GM19023 (cell line): ENCODE measurements around the gene PTPRG.

ENCODE experiments used
- ATAC-seq: cut with Tn5 transposase; IDR thresholded peaks from one replicate; pipeline ENCODE4 v1.9.1; 2021; ENCODE audit warnings: mild to moderate bottlenecking, moderate library complexity; ENCODE audit not compliant: unreplicated experiment

PTPRG gene

DNA sequence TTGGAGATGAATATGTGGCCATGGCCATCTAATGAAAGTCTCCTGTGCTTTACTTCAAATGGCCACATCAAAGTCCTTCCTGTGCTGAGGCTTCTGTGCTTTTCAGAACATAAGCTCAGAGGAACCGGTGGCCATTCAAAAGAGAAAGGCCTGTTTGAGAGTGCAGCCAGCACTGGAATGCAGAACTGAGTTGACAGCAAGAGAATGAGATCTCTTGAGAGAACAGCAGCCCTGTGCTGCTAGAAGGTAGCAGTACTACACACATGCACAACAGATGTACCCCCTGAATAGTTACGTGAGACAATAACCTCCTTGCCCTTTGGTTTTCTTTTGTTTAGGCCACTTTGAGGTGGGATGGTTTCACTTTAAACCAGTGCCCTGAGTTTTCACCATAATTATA lies 292.5 kb downstream of the PTPRG start:
- no peak for ATAC-seq

DNA sequence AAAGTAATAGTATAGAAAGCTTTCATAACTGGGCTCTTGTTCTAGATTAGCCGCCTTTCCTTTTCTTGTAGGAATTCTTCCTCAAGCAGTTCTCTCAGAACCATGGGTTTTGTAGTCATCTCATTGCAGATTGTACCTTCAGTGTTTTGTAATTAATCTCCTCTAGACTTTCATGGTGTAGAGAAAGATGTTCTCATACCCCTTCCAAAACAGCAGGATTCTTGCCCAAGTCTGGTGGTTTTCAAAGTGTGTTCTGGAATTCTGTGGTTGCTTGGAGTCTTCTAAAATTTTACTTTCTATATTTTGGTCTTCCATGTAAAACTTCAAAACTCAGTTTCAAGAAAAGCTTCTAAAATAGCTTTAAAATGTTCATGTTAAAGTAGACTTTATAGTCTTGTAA lies 293.8 kb downstream of the PTPRG start:
- no peak for ATAC-seq

DNA sequence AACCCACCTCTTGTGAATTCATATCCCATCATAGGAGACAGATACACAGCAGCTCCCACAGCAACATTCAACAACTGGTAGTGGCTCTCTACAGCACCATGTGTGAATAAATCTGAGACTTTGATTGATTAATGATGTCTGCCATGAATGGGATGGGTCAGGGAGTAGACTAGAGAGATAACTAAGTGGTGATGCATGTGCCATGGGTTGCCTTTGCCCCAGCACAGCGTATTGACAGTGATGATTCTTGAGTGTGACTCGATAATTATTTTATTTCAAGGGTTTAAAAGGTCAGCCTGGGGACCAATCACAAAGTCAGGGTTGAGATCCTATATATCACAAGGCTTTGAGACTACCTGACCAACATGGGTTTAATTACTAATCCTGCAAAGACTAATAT lies 295.9 kb downstream of the PTPRG start:
- ATAC-seq = no peak

DNA sequence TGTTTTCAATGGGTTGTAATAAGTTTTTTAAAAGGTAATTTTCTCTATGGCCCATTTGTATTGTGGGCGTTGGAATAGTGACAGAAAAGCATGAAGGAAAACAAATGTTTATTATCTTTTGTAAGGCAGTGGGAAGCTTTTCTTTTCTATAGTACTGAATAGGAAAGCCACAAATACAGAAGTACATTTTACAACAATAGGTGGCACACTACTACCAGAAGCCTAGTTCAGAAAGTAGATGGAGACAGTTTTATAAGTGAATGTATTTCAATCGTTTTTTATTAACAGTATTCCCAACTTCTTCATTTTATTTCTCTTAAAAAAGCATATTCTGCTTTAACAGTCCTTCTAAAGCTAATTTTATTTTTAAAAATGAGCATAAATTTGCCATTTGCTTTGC lies 296.7 kb downstream of the PTPRG start:
- ATAC-seq = no peak

DNA sequence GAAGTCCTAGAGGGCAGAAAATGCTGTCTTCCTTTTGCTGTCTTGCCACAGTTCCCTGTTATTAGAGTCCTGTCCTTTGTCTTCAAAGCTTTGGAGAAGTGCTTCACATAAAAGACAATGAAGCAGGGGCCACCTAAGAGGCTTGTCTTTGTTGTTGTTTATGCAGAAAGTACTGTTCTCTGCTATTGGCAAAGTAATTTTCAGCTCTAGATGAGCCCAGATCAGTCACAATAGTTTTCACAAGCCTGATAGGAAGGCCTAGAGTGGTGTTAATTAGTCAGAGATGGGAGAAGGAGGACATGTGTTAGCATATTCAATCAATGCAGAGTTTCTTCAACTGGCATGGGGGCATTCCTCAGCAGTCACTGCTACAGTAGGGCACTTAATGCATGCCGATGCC lies 300.0 kb downstream of the PTPRG start:
- ATAC-seq = no peak

DNA sequence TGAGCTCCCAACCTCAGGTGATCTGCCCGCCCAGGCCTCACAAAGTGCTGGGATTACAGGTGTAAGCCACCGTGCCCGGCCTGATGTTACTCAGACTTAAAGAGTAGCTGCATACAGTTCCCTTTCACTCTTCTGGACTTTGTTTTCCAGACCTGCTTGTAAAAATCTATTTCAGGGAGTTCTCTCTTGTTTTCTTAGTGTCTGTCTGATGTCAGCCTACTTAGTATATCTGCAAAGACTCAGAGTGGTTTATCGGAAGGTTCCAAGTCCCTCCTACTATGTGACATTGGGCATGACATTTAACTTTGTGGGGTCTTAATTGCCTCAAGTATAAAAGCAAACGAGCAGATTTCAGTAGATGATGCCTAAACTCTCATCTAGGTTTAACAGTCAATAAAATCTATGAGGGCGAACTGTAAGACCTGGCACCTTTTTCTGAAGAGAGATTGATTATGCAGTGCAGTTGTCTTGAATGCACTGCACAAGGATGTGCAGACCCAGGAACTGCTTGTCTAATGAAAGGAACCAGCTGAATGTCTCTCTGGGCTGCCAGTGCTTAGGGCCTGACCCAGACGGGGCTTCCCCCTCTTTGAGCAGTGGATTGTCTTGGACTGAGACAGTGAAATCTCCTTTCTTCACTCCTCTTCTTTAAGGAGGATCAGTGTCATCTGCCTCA lies 301.4 kb downstream of the PTPRG start:
- ATAC-seq = no peak

DNA sequence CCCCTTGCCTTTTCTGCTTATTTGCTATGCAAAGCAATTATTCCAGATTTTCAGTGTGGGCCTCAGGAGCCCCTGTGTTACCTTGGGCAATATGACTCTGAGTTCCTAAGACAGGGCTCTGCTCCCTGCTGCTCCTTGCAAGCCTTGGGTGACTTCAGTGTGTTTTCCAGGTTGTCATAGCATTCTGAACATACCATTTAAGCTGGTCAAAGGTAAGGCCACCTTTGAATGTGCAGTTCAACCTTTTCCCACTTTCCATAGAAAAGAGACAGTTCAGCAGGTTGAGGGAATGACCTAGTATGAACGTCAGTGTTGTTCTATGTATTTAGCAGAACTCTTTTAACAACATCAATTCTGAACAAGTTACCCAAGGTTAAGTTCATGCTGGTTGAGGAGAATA lies 302.2 kb downstream of the PTPRG start:
- no peak for ATAC-seq

DNA sequence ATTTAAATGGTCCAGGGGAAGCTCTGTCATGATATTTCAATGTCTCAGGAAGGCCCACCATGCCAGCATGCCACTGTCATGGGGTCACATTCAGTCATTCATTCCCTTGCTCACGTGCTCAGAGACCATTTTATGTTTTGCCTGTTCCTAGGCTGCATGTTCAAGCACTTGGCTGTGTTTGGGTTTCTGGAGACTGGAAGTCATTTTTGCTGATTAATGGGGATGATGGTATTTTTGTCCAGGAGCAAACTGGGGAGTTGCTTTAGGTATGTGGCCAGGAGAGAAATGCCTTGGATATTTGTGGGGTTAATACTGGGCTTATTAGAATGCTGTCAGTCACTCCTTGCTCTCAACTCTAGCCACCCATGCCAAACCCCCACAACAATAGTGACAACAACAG lies 303.5 kb downstream of the PTPRG start:
- no peak for ATAC-seq

DNA sequence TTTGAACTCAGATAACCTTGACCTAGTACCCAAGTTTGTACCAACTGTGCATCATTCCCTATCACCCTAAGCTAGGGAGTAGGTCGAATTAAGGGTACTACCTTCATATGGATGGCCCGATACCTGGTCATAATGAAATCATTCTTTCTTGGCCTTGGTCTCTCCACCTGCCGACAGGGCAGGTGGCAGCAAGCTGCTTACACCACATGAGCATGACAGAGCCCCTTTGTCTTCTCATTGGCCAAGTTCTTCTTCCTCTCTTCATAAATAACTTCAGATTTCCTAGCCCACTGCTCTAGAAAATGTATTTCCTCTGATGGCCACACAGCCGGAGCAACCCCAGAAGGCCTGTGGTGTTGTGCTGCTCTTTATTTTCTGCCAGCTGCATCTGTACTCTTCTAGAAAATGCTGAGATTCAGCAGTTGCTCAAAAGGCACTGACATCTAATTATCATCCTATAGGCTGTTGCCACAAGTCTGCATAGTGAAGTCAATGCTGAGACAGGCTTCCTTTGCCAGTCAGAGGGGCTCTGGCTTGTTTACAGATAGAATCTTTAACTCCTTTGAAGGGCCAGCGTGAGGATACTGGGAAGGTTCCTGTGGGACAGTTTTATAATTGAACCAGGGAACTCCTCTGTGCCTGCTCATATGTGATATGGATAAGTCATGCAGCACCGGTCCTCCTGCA lies 304.2 kb downstream of the PTPRG start:
- no peak for ATAC-seq

DNA sequence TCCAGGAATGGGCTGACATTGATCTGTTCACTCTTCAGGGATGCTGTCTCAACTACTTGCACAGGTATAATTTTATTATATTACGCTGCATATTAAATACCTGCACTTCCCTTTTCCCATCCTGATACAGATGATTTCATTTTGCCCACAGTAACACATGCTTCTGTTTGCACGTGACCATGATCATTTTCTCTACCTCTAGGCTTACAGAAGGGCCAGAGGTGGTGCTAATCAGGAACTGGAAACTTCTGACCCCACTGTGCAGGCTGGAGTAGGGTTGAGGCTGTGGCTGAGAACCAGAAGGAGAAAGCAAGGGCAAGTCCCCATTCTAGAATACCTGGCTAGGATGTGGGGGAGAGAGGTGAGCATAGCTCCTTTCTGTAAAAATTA lies 304.8 kb downstream of the PTPRG start:
- no peak for ATAC-seq

DNA sequence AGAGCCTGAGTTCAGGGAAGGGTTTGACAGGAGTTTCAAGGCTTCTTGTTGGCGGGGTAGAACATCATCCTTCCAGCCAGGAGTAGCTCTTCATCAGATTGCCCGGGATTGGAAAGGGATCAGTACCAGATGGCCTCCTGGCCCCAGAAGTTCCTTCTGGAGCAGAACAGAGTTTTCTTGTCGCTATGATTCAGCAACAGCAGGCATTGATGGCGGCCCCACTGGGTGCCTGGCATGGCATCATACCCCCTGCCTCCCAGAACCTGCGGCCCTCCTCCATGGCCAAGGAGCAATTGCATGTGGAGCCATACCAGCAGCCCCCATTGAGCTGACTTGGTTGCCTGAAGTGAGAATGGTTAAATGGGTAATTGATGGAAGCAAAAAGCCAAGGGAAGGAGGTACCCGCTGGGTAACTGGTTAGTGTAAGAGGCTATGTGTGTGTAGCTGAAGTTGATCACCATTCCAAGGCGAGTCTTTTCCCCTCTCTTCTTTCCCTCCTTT lies 305.6 kb downstream of the PTPRG start:
- no peak for ATAC-seq

DNA sequence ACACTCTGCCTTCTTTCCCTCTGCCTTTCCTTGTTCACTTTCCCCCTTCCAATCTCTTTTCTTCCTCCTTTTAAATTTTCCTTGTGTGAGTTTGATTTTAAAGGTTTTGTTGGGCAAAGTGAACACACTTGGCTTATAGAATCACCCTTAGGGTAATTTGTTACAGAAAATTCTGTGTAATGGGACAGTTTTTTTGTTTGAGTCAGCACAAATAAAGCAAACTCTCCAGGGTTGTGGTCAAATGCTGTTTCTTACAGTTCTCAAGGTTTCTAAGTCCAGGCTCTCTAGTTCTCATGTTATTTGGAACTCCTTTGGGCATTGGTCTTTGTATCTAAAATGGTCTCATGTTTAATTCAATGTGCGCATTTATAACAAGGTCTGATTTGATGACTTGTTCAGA lies 307.1 kb downstream of the PTPRG start:
- no peak for ATAC-seq

DNA sequence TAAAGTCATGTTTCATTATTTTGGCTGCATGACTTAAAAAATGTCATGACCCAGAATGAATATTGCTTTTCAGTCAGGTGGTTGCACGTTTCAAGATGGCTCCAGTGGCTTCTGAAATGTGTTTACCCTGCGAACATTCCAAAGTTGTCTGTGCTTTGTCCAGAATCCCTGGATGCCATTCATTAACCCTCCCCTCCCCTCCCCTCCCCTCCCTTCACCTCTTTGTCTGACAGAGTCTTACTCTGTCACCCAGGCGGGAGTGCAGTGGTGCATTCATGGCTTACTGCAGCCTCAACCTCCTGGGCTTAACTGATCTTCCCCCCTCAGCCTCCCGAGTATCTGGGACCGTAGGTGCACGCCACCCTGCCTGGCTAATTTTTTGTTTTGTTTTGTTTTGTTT lies 308.0 kb downstream of the PTPRG start:
- ATAC-seq = no peak

DNA sequence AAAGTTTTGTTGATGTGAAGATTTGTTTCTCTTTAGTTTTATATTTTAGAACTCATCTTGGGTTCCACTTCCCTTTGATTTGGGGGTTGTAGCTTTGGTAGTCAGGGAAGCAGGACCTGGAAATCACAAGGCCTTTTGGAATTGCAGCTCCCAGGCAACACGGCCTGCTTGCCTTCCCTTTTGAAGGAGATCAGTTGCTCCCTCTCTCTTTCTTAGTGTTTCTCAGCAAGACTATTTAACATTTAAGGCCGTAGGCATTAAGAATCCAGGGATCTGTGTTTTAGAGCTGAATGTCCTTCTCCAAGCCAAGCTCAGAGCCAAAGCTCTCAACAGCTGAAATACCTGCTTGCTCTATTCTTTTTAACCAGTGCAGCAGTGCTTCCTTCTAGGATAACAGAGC lies 310.3 kb downstream of the PTPRG start:
- no peak for ATAC-seq

DNA sequence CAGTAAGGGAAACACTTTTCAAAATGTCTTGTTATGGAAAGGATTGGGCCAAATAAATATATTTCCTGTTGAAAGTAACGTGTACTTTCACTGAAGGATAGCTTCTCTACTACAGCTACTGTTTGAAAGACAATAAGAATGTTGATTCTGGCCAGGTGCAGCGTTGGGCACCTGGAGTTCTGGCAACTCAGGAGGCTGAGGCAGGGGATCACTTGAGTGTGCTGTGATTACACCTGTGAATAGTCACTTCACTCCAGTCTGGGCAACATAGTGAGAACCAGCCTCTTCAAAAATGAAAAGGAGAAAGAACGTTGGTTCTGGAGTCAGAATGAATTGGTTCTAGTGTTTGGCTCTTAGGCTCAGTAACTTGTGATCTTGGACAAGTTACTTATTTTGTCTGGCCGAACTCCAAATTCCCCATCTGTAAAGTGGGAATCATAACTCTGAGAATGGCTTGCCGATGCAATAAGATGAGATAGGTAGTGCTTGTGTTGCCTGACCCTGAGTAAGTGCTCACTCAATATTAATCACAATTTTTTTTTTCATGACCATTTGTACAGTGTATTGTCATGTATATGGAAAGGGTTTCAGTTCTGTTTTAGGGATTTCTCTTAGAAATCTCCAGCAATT lies 310.8 kb downstream of the PTPRG start:
- ATAC-seq = no peak

DNA sequence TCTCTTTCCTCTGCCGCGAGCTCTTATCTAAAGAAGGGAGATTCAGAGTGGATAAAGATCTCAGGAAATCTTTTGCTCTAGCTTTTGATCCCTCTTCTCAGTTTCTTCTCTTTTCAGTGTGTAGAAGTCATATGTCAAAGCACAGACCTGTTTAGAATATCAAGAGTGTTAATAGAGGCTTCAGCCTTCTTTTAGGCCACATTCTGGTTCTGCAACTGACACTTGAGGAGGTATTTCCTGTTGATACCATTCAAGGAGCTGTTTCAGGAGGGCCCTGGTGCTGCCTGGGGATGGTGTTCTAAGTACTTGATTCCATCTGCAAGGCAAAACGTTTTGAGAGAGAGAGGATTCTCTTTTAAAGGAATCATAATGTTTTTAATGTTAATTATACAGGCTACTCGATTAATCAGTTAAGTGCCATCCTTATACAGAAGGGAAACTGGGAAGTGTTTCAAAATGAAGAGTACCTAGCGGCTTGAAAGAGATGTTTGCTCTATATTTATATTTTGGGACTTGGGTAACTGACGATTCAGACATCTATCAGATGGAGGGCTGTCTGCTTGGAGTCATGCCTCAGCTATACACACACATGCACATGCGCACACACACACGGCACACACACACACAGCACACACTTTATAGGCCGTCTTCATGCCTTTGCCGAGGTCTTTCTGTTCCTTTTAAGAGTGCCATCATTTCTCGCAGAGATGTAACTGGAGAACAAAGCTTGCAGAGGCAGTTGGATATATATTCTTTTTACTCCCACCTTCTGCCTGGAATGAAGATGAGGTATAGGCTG lies 313.9 kb downstream of the PTPRG start:
- no peak for ATAC-seq

DNA sequence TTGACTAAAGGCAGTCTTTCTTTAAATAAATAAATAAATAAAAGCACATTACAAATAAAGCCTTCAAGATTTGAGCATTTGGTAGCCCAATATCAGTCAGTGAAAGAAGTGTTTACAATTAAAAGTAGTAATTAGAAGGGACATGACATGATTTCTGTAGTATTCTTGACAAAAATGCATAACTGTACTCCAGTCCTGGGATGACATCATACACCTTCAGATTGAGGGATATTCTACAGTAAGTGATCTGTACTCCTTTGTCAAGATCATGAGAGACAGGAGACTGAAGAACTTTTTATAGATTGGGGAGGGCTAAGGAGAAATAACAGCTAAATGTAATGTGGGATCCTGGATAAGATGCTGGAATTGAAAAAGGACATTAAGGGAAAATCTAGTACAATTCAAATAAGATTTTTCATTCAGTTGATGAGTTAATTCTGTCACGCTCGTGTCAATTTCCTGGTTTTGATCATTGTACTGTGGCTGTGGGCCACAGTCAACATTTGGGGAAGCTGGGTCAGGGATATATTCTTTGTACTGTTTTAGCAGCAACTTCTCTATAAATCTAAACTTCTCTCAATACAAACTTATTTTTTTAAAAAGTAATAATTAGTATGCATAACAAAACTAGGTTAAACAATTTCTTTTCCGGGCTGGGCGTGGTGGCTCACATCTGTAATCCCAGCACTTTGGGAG lies 314.8 kb downstream of the PTPRG start:
- no peak for ATAC-seq

DNA sequence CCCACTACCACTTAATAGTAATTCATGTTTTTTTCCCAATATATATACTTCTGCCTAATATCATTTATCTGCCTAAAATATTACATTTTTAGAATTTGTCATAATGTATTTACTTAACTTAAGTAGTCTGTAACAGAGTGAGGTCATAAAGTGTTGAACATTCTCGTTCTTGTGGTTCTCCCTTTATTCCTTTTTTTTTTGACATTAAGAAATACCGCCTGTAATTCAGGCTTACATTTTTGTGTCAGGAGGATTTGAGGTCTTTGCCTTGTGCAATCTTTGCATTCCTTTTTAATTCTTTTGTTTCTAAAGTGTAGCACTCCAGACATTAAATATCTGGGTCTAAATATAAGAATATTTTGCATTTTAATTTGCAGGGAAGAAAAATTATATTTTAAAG lies 315.4 kb downstream of the PTPRG start:
- no peak for ATAC-seq

DNA sequence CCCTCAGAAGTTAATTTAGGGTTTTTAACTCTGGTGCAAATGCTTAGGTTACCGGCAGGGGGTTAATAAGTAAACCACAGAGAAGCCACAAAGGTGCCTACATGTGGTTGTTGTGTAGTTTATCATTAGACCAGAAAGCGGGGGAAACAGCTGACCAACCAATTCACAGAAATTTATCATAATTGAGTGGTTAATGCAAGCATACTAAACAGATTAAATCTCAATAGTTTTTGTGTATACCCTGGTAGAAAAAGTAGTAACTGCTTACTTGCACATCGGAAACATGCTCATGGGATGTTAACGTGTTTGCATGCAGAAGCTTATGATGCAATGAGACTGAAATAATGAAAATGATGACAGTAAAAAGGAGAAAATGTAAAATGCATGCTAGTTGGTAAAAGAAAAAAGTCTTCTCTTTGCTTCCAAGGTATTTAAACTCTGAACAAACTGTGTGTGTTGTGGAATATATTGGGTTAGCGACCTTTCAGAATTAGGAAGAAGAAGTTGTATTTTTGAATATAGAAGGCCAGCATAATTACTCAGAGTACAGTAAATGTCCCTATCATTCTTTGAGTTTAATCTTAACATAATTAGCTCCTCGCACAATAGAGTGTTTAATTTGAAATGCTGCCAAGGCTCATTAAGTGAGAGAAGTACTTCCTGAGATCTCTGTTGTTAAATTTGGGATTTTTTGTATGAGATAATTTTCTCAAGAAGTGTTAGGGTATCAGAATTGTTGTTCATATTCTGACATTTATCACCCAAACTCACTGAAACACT lies 316.2 kb downstream of the PTPRG start:
- peak; percentile 94 for ATAC-seq

DNA sequence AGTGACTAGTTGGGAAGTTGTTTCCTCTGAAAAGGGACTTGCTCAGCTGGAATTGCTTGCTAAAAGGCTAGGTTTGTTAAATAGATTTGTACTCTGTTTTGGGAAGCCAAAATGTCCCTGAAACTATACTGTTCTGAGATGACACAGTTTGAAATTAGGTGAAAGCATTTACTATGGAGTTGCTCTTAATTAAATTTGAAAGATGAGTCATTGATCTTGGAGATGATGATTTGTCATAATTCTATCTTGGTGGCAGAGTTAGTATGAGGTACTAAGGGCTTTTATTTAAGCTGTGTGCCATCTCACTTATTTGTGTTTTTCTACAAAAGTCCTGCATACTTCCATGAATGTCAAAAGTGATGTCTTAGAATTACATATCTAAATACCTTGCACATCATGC lies 320.9 kb downstream of the PTPRG start:
- no peak for ATAC-seq
